CD14-positive monocyte (primary cell): ENCODE results near the gene ABLIM3. TPM values are rescaled to one million over a fixed set of nuclear protein-coding genes. Genes with fewer than 3 reads are reported as not detected.

Experiments used
- DNase-seq, 3 donors: peaks; one replicate each; pipeline ENCODE4 v3.0.0-alpha.2; 2011 to 2022
- H2AFZ ChIP-seq: 2 replicates; pipeline ENCODE4 v1.6.0; 2012; ENCODE audit warnings: mild to moderate bottlenecking, low read depth, low read length, inconsistent platforms; ENCODE audit not compliant: insufficient read depth, poor library complexity, severe bottlenecking
- H3K27ac ChIP-seq, 2 donors: 1 replicate in 1 of 2; 2 replicates in 1 of 2; pipeline ENCODE4 v1.5.1; 2012 to 2013; ENCODE audit warnings: low read length in 2 of 2, control low read depth in 1 of 2, inconsistent platforms in 1 of 2, low read depth in 1 of 2, mild to moderate bottlenecking in 1 of 2
- H3K27me3 ChIP-seq, 2 donors: one replicate each; pipeline versions ENCODE4 v1.6.0 to v1.6.1; 2011 to 2013; ENCODE audit warnings: low read length in 2 of 2; ENCODE audit not compliant: control insufficient read depth in 2 of 2, insufficient read depth in 2 of 2
- H3K36me3 ChIP-seq, 2 donors: replicated peaks in 1 of 2; 1 replicate in 1 of 2; 2 replicates in 1 of 2; pipeline versions ENCODE4 v1.5.1 to v1.6.1; 2012 to 2013; ENCODE audit warnings: low read length in 2 of 2, control low read depth in 1 of 2, inconsistent platforms in 1 of 2, mild to moderate bottlenecking in 1 of 2; ENCODE audit not compliant: insufficient read depth in 2 of 2, control insufficient read depth in 1 of 2
- H3K4me1 ChIP-seq, 2 donors: 1 replicate in 1 of 2; 2 replicates in 1 of 2; pipeline versions ENCODE4 v1.5.1 to v1.6.1; 2012 to 2013; ENCODE audit warnings: low read length in 2 of 2, control low read depth in 1 of 2, inconsistent platforms in 1 of 2, mild to moderate bottlenecking in 1 of 2, moderate library complexity in 1 of 2; ENCODE audit not compliant: insufficient read depth in 2 of 2, control insufficient read depth in 1 of 2
- H3K4me2 ChIP-seq: replicated peaks from 2 replicates; pipeline ENCODE3; 2012; ENCODE audit warnings: low read length, moderate library complexity, mild to moderate bottlenecking; ENCODE audit not compliant: poor library complexity, severe bottlenecking; ENCODE audit errors: extremely low read depth
- H3K4me3 ChIP-seq, 3 experiments: fragments of 200-600 bp in 1 of 3; sonication (generic) in 1 of 3; replicated peaks in 1 of 3; 1 replicate in 2 of 3; 2 replicates in 1 of 3; pipeline ENCODE4 v1.5.1; 2011 to 2013; ENCODE audit warnings: low read length in 3 of 3, mild to moderate bottlenecking in 3 of 3, control low read depth in 2 of 3, low read depth in 2 of 3, inconsistent platforms in 1 of 3, moderate library complexity in 1 of 3
- H3K79me2 ChIP-seq: 2 replicates; pipeline ENCODE4 v1.6.0; 2012; ENCODE audit warnings: mild to moderate bottlenecking, control low read depth, inconsistent platforms, low read length, moderate library complexity; ENCODE audit not compliant: insufficient read depth
- H3K9ac ChIP-seq: 2 replicates; pipeline ENCODE4 v1.6.0; 2017; ENCODE audit warnings: low read length, mild to moderate bottlenecking; ENCODE audit not compliant: insufficient read depth, poor library complexity, severe bottlenecking
- H3K9me3 ChIP-seq, 2 donors: replicated peaks in 1 of 2; 1 replicate in 1 of 2; 2 replicates in 1 of 2; pipeline versions ENCODE4 v1.5.1 to v1.6.1; 2012 to 2013; ENCODE audit warnings: low read length in 2 of 2, control low read depth in 1 of 2; ENCODE audit not compliant: control insufficient read depth in 1 of 2, insufficient read depth in 1 of 2
- H4K20me1 ChIP-seq: 2 replicates; pipeline ENCODE4 v1.6.0; 2012; ENCODE audit warnings: mild to moderate bottlenecking, low read length, control low read depth, moderate library complexity; ENCODE audit not compliant: insufficient read depth
- H3K27ac Mint-ChIP-seq, 7 donors: one replicate each; pipeline ENCODE4 v1.8.0; 2020; ENCODE audit warnings: mild to moderate bottlenecking in 7 of 7, mixed read lengths in 7 of 7, moderate library complexity in 6 of 7, inconsistent platforms in 2 of 7
- H3K27me3 Mint-ChIP-seq, 3 donors: one replicate each; pipeline ENCODE4 v1.8.0; 2021 to 2022; ENCODE audit warnings: low read depth in 3 of 3, mild to moderate bottlenecking in 3 of 3, mixed read lengths in 3 of 3, moderate library complexity in 3 of 3, inconsistent platforms in 1 of 3
- H3K36me3 Mint-ChIP-seq, 2 donors: one replicate each; pipeline ENCODE4 v1.8.0; 2020; ENCODE audit warnings: mixed read lengths in 2 of 2, inconsistent platforms in 1 of 2, mild to moderate bottlenecking in 1 of 2
- H3K4me1 Mint-ChIP-seq: one replicate; pipeline ENCODE4 v1.8.0; 2020; ENCODE audit warnings: mild to moderate bottlenecking, mixed read lengths
- H3K4me3 Mint-ChIP-seq, 2 donors: one replicate each; pipeline ENCODE4 v1.8.0; 2020; ENCODE audit warnings: mild to moderate bottlenecking in 2 of 2, mixed read lengths in 2 of 2, moderate library complexity in 1 of 2
- H3K9me3 Mint-ChIP-seq, 7 donors: one replicate each; pipeline ENCODE4 v1.8.0; 2020 to 2022; ENCODE audit warnings: mixed read lengths in 7 of 7, mild to moderate bottlenecking in 6 of 7, moderate library complexity in 6 of 7, inconsistent platforms in 2 of 7
- WGBS: methylation state at CpG from one replicate; pipeline ENCODE4 v1.1.5; 2013; ENCODE audit warnings: missing lambda C conversion rate; ENCODE audit not compliant: insufficient coverage; 5-methylcytosine and 5-hydroxymethylcytosine counted together
- intact Hi-C, 2 donors: fragments of 100-400 bp; cut with micrococcal nuclease; formaldehyde crosslinking; loops; one replicate each; pipeline versions ENCODE4 v1.15.0 to v1.15.1; 2023
- polyA plus RNA-seq, 3 donors: library from polyadenylated mRNA; depleted of rRNA in 1 of 3; unstranded in 2 of 3; stranded (reverse) in 1 of 3; fragments of 300-500 nt in 2 of 3; fragments of >200 nt in 1 of 3; fragmentation: Illumina TruSeq in 2 of 3; gene quantifications; 1 replicate in 2 of 3; 2 replicates in 1 of 3; pipeline ENCODE4 v1.2.3, GENCODE V29; 2012 to 2021
- TF ChIP-seq, protein P1 (sequence below): fragments of 200-600 bp; IDR thresholded peaks from one replicate; pipeline ENCODE4 v1.8.0; 2022; ENCODE audit warnings: antibody characterized with exemption, mild to moderate bottlenecking

The ABLIM3 gene
- polyA plus RNA-seq, 3 donors, result 0.22 to 0.74 TPM; not detected in 1

DNA sequence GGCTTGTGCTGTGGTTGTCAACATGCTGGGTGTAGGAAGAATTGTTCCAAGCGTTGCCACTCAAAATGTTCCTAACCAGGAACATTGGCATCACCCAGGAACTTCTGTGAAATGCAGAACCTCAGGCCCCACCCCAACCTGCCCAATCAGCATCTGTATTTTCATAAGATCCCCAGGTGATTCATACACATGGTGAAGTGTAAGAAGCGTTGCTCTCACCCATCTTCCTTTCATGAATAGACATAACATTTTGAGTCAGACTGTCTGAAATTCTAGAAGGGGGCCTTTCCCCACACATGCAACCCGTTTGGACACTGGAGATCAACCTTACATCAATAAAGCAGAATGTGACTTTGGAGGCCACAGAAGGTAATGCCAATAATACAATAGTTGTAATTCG, 121.0 kb downstream of the ABLIM3 start:
- no peaks in the 10 kb centered on the region for H4K20me1 ChIP-seq
- H3K4me1 ChIP-seq, result peaks cover 7 to 12% of the 10 kb centered on the region in 2 donors
- intact Hi-C loops, result no loop called here
- Mint-ChIP-seq H3K27me3 (peaks cover 2 to 9% (median 2%) of the 10 kb centered on the region in 3 donors), H3K4me3 (no peak overlapping the region), H3K27ac (peak overlapping the region in 1 of 7 donors; percentile 37), H3K36me3 (no peaks in the 10 kb centered on the region), H3K9me3 (peaks cover 0 to under 1% (median 0%) of the 10 kb centered on the region in 7 donors), H3K4me1 (peaks cover 19% of the 10 kb centered on the region)
- H3K27ac ChIP-seq, result no peak overlapping the region
- no peak overlapping the region for H2AFZ ChIP-seq
- DNase-seq, result no peak
- H3K27me3 ChIP-seq, result no peaks in the 10 kb centered on the region
- H3K4me3 ChIP-seq, result no peak overlapping the region
- no peaks in the 10 kb centered on the region for H3K36me3 ChIP-seq
- no peaks in the 10 kb centered on the region for H3K79me2 ChIP-seq
- no peak overlapping the region for H3K9ac ChIP-seq
- no peak overlapping the region for H3K4me2 ChIP-seq
- 100% methylated on average over 2 of the region's 4 CpGs for WGBS
- TF ChIP-seq, protein P1, sequence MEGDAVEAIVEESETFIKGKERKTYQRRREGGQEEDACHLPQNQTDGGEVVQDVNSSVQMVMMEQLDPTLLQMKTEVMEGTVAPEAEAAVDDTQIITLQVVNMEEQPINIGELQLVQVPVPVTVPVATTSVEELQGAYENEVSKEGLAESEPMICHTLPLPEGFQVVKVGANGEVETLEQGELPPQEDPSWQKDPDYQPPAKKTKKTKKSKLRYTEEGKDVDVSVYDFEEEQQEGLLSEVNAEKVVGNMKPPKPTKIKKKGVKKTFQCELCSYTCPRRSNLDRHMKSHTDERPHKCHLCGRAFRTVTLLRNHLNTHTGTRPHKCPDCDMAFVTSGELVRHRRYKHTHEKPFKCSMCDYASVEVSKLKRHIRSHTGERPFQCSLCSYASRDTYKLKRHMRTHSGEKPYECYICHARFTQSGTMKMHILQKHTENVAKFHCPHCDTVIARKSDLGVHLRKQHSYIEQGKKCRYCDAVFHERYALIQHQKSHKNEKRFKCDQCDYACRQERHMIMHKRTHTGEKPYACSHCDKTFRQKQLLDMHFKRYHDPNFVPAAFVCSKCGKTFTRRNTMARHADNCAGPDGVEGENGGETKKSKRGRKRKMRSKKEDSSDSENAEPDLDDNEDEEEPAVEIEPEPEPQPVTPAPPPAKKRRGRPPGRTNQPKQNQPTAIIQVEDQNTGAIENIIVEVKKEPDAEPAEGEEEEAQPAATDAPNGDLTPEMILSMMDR, result no peak
- H3K9me3 ChIP-seq, result no peaks in the 10 kb centered on the region

DNA sequence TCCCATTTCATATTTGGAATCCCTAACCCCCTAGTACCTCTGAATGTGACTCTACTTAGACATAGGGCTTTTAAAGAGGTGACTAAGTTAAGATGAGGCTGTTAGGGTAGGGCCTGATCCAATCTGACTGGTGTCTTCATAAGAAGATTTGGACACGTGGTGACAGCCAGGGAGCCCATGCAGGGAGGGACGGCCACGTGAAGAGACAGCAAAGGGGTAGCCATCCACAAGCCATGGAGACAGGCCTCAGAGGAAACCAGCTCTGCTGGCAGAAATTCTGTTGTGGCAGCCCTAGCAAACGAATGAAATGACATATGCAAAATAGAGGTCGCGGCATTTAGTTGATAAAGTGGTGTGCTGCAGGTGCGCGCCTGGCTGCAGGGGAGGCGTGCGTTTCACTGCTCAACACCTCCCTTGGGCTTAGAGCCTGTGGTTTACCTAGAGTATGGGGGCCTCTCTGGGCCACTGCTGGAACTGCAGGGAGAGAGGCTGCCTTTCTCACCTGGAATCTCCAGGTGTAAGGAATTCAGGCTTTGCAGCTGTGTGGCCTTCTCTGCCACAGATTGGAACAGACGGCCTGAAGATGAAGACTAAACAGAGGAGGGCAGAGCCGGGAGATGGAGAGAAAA, 123.3 kb downstream of the ABLIM3 start:
- WGBS, result 61% methylated on average over 12 of the region's 12 CpGs
- H3K36me3 Mint-ChIP-seq, result peaks cover 0 to 3% of the 10 kb centered on the region in 2 donors
- no peak overlapping the region for H3K4me2 ChIP-seq

More for the DNA sequence above, 123.3 kb downstream of the ABLIM3 start:
- no peak overlapping the region for H3K27ac Mint-ChIP-seq
- Histone ChIP-seq H4K20me1 (no peaks in the 10 kb centered on the region), H3K36me3 (no peaks in the 10 kb centered on the region), H3K27ac (no peak overlapping the region), H2AFZ (no peak overlapping the region), H3K9me3 (peaks cover 3 to 9% of the 10 kb centered on the region in 2 donors), H3K4me1 (peaks cover 7 to 12% of the 10 kb centered on the region in 2 donors), H3K27me3 (no peaks in the 10 kb centered on the region), H3K9ac (no peak overlapping the region), H3K79me2 (no peaks in the 10 kb centered on the region), H3K4me3 (no peak overlapping the region)
- DNase-seq, result no peak
- H3K4me3 Mint-ChIP-seq, result no peak overlapping the region
- intact Hi-C loops, result loop anchor here in 1 of 2 donors (5.0 kb wide), 1 partner anchor 122 kb away; the partner anchor contains the start of gene ABLIM3
- TF ChIP-seq, protein P1, result no peak
- peaks cover 19% of the 10 kb centered on the region for H3K4me1 Mint-ChIP-seq
- peaks cover 8 to 18% (median 11%) of the 10 kb centered on the region in 7 donors for H3K9me3 Mint-ChIP-seq
- peaks cover 0 to 14% (median 4%) of the 10 kb centered on the region in 3 donors for H3K27me3 Mint-ChIP-seq
